ENCODE measurements around the gene WNT6.
A peak's percentile ranks its signal among the peaks of the same experiment; 100 is the strongest.

WNT6 gene

GRCh38 chr2:218859556-218859987 is at the start of gene WNT6:
Gene WNT6 (plus strand): TSS chr2:218859805. CDS start chr2:218860038, 233 bp downstream.
- peak; percentile 22 for DNase-seq (ENCODE audit: low spot score)

GRCh38 chr2:218810256-218810655 is 49.3 kb upstream of the WNT6 start:
- no peak for DNase-seq (ENCODE audit: low spot score)

GRCh38 chr2:218811382-218811781 is 48.2 kb upstream of the WNT6 start:
- no peak for DNase-seq (ENCODE audit: low spot score)

GRCh38 chr2:218812096-218812815 is 47.3 kb upstream of the WNT6 start:
- no peak for DNase-seq (ENCODE audit: low spot score)

- DNase-seq (ENCODE audit: low spot score) = no peak
These were observed 46.7 kb upstream of the WNT6 start for GRCh38 chr2:218812861-218813260.

GRCh38 chr2:218813771-218814460 is 45.7 kb upstream of the WNT6 start:
- no peak for DNase-seq (ENCODE audit: low spot score)

GRCh38 chr2:218814540-218815243 is 44.9 kb upstream of the WNT6 start:
- no peak for DNase-seq (ENCODE audit: low spot score)

GRCh38 chr2:218815244-218815637 is 44.4 kb upstream of the WNT6 start:
- no peak for DNase-seq (ENCODE audit: low spot score)

- no peak for DNase-seq (ENCODE audit: low spot score)
These were observed 44.0 kb upstream of the WNT6 start for GRCh38 chr2:218815649-218816048.

- DNase-seq (ENCODE audit: low spot score) = no peak
These were observed 43.0 kb upstream of the WNT6 start for GRCh38 chr2:218816561-218817011.

GRCh38 chr2:218819093-218819492 is 40.5 kb upstream of the WNT6 start:
- DNase-seq (ENCODE audit: low spot score) = no peak

- no peak for DNase-seq (ENCODE audit: low spot score)
These were observed 38.7 kb upstream of the WNT6 start for GRCh38 chr2:218820746-218821369.

- DNase-seq (ENCODE audit: low spot score) = no peak
These were observed 37.9 kb upstream of the WNT6 start for GRCh38 chr2:218821605-218822211.

GRCh38 chr2:218822622-218823021 is 37.0 kb upstream of the WNT6 start:
- DNase-seq (ENCODE audit: low spot score) = no peak

- no peak for DNase-seq (ENCODE audit: low spot score)
These were observed 36.3 kb upstream of the WNT6 start for GRCh38 chr2:218823196-218823855.

GRCh38 chr2:218824004-218824403 is 35.6 kb upstream of the WNT6 start:
- no peak for DNase-seq (ENCODE audit: low spot score)

- no peak for DNase-seq (ENCODE audit: low spot score)
These were observed 32.8 kb upstream of the WNT6 start for GRCh38 chr2:218826791-218827190.

- no peak for DNase-seq (ENCODE audit: low spot score)
These were observed 31.7 kb upstream of the WNT6 start for GRCh38 chr2:218827701-218828476.

GRCh38 chr2:218828477-218828778 is 31.2 kb upstream of the WNT6 start:
- no peak for DNase-seq (ENCODE audit: low spot score)

GRCh38 chr2:218829868-218830451 is 29.6 kb upstream of the WNT6 start:
- no peak for DNase-seq (ENCODE audit: low spot score)

Data from AG08395 (cell line).